ENCODE data around the gene GPATCH1.

The GPATCH1 gene

DNA sequence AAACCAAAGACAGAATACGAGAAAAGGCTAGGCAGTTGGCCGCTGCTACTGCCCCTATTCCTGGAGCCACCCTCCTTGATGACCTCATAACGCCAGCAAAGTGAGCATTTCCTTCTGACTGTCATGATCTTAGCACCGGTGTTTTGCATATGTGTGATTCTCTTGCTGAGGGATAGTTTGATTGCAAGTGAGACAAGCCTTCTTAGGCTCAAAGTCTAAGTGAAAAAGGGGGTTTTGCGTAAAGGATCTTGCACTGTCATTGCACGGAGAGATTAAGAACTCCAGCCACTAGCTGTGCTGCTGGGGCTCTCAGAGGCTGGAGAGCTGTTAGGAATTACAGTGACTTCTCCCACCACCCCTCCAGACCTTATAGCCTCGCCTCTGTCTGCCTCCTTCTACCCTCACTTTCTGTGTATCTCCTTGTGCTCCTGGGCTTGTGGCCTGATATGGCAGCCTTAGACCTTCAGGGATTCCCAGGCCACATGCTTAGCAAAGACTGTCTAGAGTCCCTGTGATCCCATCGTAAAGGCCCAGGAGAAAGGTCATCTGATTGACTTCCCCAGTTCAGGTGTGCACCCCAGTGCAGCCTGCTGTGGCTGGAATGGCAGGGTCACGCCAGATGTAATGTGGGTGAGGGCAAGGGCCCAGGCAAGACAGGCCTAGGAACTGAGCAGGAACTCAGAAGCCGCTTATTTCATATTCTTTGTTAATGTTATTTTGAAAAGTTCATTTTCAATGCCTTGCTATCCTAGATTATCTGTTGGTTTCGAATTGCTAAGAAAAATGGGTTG, 12.6 kb downstream of the GPATCH1 start:
- no peaks in the 10 kb centered on the region for H3K27me3 ChIP-seq (ENCODE audit: insufficient read depth, low read length, poor library complexity)
- H3K79me2 ChIP-seq (ENCODE audit: insufficient read depth, low read length), result no peaks in the 10 kb centered on the region
- no peak overlapping the region for H2AFZ ChIP-seq (ENCODE audit: low read depth, low read length)
- H3K27ac ChIP-seq (ENCODE audit: low read length), result no peak overlapping the region
- ATAC-seq (ENCODE audit: insufficient read depth, low read depth) (no peak), DNase-seq (no peak)
- no peaks in the 10 kb centered on the region for H3K4me1 ChIP-seq (ENCODE audit: insufficient read depth, low read length)
- H3K4me3 ChIP-seq (ENCODE audit: low read depth in 1 of 2, low read length in 2 of 2), result no peak overlapping the region
- TF ChIP-seq, protein P1, sequence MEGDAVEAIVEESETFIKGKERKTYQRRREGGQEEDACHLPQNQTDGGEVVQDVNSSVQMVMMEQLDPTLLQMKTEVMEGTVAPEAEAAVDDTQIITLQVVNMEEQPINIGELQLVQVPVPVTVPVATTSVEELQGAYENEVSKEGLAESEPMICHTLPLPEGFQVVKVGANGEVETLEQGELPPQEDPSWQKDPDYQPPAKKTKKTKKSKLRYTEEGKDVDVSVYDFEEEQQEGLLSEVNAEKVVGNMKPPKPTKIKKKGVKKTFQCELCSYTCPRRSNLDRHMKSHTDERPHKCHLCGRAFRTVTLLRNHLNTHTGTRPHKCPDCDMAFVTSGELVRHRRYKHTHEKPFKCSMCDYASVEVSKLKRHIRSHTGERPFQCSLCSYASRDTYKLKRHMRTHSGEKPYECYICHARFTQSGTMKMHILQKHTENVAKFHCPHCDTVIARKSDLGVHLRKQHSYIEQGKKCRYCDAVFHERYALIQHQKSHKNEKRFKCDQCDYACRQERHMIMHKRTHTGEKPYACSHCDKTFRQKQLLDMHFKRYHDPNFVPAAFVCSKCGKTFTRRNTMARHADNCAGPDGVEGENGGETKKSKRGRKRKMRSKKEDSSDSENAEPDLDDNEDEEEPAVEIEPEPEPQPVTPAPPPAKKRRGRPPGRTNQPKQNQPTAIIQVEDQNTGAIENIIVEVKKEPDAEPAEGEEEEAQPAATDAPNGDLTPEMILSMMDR (IDR thresholded peaks at IDR 0.05; ENCODE audit: borderline replicate concordance, extremely low read depth, low read length, poor library complexity, severe bottlenecking), result no peak
- no peak for TF ChIP-seq EZH2 (IDR thresholded peaks at IDR 0.05; ENCODE audit: borderline replicate concordance, low read depth, low read length, severe bottlenecking)
- peaks cover 67% of the 10 kb centered on the region for H3K36me3 ChIP-seq (ENCODE audit: insufficient read depth, low read length)
- H3K9ac ChIP-seq (ENCODE audit: low read depth, low read length), result no peak overlapping the region
- no peaks in the 10 kb centered on the region for H3K9me3 ChIP-seq (ENCODE audit: insufficient read depth, low read length, severe bottlenecking)
- H3K4me2 ChIP-seq (ENCODE audit: insufficient read depth, low read length), result no peak overlapping the region
- H4K20me1 ChIP-seq (ENCODE audit: insufficient read depth, low read length), result no peaks in the 10 kb centered on the region

DNA sequence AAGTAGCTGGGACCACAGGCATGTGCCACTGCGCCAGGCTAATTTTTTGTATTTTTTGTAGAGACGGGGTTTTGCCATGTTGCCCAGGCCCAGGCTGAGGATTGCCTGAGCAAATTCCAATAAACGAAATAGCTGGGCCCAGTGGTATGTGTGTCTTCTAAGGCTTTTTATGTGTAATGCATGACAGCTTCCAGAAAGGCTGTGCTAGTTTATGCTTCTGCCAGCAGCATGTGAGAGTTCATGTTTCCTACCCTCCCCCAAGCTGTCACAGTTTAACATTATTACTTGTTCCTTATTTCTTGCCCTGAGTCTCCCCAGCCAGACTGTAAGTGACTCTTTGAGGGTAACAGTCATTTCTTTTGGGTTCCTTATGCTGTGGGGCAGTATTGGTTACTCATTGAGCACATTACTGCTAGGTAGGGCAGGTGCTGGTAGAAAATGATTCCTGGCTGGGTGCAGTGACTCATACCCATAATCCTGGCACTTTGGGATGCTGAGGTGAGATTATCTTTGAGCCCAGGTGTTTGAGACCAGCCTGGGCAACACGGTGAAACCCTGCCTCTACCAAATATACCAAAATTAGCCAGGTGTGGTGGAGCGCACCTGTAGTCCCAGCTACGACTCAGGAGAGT, 13.6 kb downstream of the GPATCH1 start:
- no peaks in the 10 kb centered on the region for H3K4me1 ChIP-seq (ENCODE audit: insufficient read depth, low read length)
- no peak overlapping the region for H3K27ac ChIP-seq (ENCODE audit: low read length)
- H2AFZ ChIP-seq (ENCODE audit: low read depth, low read length), result no peak overlapping the region
- DNase-seq (no peak), ATAC-seq (ENCODE audit: insufficient read depth, low read depth) (no peak)
- H3K27me3 ChIP-seq (ENCODE audit: insufficient read depth, low read length, poor library complexity), result no peaks in the 10 kb centered on the region
- peaks cover 62% of the 10 kb centered on the region for H3K36me3 ChIP-seq (ENCODE audit: insufficient read depth, low read length)
- H4K20me1 ChIP-seq (ENCODE audit: insufficient read depth, low read length), result no peaks in the 10 kb centered on the region
- H3K4me3 ChIP-seq (ENCODE audit: low read depth in 1 of 2, low read length in 2 of 2), result no peak overlapping the region
- H3K79me2 ChIP-seq (ENCODE audit: insufficient read depth, low read length), result no peaks in the 10 kb centered on the region
- no peak for TF ChIP-seq EZH2 (IDR thresholded peaks at IDR 0.05; ENCODE audit: borderline replicate concordance, low read depth, low read length, severe bottlenecking)
- TF ChIP-seq, protein P1 (IDR thresholded peaks at IDR 0.05; ENCODE audit: borderline replicate concordance, extremely low read depth, low read length, poor library complexity, severe bottlenecking), result no peak
- no peaks in the 10 kb centered on the region for H3K9me3 ChIP-seq (ENCODE audit: insufficient read depth, low read length, severe bottlenecking)
- no peak overlapping the region for H3K4me2 ChIP-seq (ENCODE audit: insufficient read depth, low read length)
- H3K9ac ChIP-seq (ENCODE audit: low read depth, low read length), result no peak overlapping the region

DNA sequence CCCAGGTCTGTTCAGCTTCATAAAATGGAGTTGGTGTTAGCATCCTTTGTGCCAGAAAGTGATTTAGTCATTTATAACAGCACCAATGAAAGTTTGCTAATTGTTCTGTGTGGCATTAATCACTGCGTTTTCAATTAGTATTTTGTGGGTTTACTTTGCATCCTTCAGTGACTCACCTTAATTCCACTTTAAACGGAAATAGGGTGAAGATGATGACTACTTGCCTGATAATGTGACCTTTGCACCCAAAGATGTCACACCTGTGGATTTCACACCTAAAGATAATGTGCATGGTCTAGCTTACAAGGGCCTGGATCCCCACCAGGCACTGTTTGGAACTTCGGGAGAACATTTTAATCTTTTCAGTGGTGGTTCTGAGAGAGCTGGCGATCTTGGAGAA, 15.0 kb downstream of the GPATCH1 start:
- H3K27ac ChIP-seq (ENCODE audit: low read length), result no peak overlapping the region
- ATAC-seq (ENCODE audit: insufficient read depth, low read depth), result no peak
- no peaks in the 10 kb centered on the region for H4K20me1 ChIP-seq (ENCODE audit: insufficient read depth, low read length)
- H3K4me1 ChIP-seq (ENCODE audit: insufficient read depth, low read length), result no peaks in the 10 kb centered on the region
- H3K9me3 ChIP-seq (ENCODE audit: insufficient read depth, low read length, severe bottlenecking), result no peaks in the 10 kb centered on the region
- H3K9ac ChIP-seq (ENCODE audit: low read depth, low read length), result no peak overlapping the region
- H3K4me2 ChIP-seq (ENCODE audit: insufficient read depth, low read length), result no peak overlapping the region
- no peak overlapping the region for H3K4me3 ChIP-seq (ENCODE audit: low read depth in 1 of 2, low read length in 2 of 2)
- H3K36me3 ChIP-seq (ENCODE audit: insufficient read depth, low read length), result peaks cover 58% of the 10 kb centered on the region
- DNase-seq, result no peak
- H3K27me3 ChIP-seq (ENCODE audit: insufficient read depth, low read length, poor library complexity), result no peaks in the 10 kb centered on the region
- H3K79me2 ChIP-seq (ENCODE audit: insufficient read depth, low read length), result no peaks in the 10 kb centered on the region
- TF ChIP-seq, protein P1 (IDR thresholded peaks at IDR 0.05; ENCODE audit: borderline replicate concordance, extremely low read depth, low read length, poor library complexity, severe bottlenecking), result no peak
- TF ChIP-seq EZH2 (IDR thresholded peaks at IDR 0.05; ENCODE audit: borderline replicate concordance, low read depth, low read length, severe bottlenecking), result no peak
- H2AFZ ChIP-seq (ENCODE audit: low read depth, low read length), result no peak overlapping the region
